Fibroblast of skin of left quadriceps (primary cell): Measurements from ENCODE around the gene MOB3B.

Experiments
- DNase-seq, 2 experiments: peaks; one replicate each; pipeline ENCODE4 v3.0.0-alpha.2; 2013; ENCODE audit warnings: low read depth in 2 of 2

Gene MOB3B

DNA sequence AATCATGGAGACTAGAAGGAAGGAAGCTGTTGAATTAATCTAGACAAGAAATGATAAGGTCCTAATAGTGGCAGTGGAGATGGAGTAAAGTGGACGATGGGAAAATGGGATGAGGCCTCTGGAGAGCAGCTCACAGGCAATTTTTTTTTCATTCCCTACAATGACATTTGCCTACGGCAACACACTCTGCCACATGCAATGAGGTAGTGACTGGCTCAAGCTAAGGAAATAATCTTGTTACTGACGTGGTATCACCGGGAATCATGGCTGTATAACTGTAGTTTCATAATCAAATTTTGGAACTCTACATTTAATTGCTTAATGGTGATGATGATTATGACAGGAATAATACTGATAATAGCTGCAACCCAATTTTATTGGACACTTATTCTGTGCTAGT, 12.1 kb upstream of the MOB3B start:
- DNase-seq, result no peak

DNA sequence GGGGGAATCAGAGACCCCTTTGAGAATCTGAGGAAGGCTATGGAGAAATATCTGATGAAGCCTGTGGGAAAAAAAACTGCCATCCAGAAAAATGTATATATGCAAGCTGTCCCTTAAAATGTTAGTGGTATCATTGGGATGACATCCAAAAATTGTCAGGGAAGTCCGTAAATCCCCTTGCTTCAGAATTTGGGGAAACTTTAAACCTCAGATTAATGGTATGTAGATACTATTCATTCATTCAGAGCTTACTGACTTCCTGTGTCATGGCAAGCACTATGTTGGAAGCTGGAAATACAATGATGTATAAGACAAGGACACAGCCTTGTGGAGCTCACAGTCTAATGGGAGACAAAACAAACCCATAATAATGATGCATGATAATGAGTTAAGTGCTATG, 10.9 kb upstream of the MOB3B start:
- no peak for DNase-seq

DNA sequence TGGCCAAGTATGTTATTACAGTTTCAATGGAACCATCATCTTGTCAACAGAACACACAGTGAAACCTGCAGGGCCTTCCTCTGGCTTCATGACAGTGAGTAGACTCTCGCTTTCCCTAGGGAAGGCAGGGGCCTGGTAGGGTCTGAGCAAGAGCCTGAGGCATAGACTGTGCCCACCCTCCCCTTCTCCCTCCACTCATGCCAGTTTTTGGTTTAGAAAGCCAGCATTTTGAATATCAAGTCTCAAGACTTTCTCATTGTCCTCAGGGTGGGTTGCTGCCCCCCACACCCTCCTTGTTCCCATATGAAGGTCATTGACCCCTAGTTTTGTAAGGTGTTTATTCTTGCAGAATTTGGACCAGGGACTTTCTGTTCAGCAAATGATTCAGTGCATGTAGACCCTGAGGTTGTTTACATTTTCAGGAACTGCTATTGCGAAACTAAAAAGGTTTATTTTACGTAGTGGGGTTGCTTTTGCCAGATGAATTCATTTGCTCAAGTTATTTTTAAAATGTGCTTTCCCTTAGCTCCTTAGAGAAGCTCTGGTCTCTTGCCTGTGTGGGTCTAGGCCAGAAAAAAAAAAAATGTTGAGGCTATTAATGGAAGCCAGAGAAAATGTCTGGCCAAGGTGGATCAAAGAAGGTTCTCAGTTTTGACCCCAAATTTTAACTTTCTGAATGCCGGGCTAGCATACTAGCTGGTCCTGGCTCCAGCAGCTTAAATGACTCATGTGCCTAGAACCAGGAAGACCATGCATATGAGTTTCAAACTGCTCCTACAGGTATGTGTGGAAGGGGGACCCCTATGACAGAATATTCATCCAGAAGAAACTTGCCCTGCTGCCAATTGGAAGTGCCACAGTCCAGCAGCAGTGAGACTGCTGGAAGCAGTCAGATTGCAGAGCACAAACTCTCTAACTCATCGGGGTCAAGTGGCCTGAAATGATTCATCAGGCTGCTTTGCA, 10.1 kb upstream of the MOB3B start:
- peak; percentile 34 to 39 for DNase-seq

DNA sequence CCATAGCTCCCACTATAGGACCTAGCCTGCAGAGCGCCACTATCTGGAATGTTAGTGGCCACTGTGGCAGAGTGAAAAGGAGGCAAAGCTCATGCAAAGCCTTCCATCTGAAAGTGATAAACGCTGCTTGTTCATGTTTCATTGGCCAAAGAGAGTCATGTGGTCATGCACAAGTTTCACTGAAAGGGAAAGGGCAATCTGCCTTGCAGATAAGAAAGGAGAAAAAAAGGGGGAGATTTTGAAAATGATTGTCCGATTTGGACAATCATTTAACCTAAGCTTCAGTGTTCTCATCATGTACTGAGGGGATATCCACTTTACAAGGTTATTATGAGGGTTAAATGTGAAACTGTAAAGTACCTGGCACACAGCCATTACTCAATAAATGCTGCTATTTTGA, 9.0 kb upstream of the MOB3B start:
- DNase-seq, result no peak

DNA sequence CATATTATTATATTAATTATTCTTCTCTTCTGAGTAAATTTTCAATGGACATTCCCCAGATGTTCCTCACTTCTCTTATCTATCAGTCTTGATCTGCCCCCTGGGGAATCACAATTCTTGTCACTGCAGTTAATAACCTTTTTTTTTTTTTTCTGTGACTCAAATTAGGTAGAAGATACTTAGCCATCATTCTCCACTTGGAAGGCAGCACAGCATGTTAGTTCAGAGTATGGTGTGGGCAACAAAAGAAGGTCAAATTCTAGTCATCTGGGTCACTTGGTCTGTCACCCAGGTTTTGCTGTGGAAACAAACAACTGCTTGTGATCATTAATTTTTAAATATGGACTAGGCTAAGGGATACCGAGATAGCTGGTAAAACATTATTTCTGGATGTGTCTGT, 8.1 kb upstream of the MOB3B start:
- DNase-seq, result no peak

DNA sequence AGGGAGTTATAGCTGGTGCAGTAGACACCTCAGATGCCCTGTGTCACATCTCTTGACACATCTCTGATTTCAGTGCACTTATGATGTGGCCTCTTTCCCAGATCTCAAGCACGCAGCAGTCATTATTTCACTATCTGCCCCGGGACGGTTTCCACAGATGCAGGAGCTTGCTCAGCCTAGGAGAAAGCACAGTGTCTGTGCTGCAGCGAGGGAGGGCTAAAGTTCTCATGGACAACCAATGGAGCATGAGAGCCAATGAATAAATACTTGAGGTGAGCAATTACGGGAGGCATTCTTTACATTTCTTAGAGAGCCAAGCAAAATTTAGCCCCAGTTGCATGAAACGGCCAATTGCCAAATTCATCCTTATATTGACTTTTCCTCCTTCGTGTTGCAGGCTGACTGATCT, 7.4 kb upstream of the MOB3B start:
- no peak for DNase-seq

DNA sequence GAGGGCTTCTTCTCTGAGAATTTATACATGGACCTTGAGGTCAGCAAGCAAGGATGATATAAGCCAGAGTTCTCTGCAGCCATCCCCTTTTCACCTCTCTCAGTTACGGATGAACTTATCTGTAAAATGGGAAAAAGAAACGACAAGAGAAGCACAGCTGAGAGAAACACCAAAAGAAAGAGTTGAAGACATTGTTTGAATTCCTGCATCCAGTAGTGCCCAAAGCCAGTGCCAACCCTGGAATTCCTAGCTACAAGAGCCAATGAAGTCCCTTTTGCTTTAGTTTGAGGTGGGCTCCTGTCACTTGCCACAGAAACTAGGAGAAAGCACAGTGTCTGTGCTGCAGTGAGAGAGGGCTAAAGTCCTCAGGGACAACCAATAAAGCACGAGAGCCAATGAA, 6.6 kb upstream of the MOB3B start:
- DNase-seq, result no peak

DNA sequence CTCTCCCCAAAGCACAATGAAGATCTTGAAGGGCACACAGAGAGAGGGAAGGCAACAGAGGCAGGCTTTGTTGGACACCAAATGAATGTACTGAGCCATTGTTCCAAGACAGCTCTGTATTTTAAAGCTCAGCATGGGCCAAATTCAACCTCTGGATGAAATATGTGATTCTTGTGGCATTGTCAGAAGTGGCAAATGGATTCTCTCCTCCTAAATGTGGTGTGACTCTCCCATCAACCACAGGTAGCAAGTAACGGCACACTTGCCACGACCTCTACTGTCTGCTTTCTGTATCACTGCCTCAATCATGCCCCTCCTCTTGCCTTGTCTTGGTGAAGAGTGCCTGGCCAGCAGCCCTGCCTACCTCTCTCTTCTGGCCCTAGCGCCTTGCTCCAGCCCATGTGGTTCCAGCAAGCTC, 6.1 kb upstream of the MOB3B start:
- DNase-seq, result no peak

DNA sequence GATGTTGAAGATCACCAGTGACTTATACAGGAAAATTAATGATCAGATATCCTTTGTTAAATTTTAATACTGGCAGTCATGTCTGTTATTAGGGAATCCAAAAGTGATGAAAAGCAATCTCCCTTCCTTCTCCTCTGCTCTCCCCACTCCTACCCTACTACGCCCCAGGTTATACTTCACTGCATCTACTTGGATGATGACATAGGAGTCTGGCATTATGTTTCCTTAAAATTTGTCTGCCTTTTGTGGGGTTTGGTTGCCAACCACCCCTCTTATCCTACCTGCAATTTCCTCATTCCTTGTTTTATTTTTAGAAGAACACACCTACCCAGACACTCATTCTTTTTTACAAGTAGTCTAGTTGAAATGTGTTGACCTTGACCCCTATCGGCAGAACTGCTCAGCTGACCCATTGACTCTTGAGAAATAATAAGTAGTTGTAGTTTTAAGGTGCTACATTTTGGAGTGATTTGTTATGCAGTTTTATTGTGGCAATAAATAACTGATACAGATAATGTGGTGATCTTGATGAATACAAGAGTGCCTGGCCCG, 5.1 kb upstream of the MOB3B start:
- no peak for DNase-seq

DNA sequence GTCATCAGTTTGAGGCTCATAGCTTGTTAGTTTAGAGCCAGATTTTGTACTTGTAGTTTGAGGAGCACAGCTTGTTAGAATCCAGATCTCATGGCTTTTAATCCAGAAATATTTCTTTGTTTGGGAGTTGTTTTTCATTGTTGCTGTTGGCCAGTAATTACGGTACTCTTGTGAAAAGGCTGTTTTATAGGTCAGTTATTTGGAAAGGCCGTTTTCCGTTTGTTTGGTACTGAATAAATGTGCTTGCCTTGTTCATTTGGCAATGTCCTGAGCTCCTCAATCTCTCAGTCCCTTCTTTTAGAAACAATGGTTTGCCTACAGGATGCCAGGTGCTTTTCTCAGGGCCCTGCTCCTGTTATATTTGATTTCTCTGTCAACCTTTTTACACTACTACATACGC, 4.5 kb upstream of the MOB3B start:
- no peak for DNase-seq

DNA sequence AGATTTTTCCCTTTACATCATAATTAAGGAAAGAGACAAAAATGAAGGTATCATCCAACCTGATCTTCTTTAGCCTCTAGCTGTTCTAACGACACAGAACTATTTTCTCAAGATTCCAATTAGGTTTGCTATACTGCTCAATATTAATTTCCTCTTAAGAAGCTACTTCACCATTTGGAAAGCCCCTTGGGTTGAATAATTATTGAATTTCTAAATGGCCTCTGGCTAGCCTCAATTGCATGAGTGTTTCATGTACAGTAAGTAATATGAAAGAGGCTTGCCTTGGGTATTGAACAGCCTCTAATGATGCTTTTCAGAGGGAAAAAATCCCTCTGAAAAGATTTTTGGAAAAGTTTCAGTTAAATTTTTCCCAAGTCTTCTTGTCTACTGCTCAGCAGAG, 3.7 kb upstream of the MOB3B start:
- no peak for DNase-seq

DNA sequence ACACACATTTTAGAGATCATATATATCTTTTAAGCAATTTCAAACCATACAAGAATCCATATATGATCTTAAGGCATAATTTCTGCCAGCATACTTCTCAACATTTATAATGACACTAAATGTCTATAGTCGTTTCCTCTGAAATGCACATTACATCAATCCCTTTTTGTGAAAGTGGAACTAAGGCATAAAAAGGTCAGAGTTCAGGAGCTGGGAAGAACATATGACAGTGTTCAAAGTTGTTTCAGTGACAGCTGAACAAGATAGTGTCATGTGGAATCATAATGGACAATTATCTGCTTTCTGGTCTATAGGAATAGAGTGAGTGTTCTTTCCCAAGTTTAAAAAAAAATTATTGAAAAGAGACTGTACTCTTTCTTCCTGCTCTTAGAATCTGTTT, 2.4 kb upstream of the MOB3B start:
- no peak for DNase-seq

DNA sequence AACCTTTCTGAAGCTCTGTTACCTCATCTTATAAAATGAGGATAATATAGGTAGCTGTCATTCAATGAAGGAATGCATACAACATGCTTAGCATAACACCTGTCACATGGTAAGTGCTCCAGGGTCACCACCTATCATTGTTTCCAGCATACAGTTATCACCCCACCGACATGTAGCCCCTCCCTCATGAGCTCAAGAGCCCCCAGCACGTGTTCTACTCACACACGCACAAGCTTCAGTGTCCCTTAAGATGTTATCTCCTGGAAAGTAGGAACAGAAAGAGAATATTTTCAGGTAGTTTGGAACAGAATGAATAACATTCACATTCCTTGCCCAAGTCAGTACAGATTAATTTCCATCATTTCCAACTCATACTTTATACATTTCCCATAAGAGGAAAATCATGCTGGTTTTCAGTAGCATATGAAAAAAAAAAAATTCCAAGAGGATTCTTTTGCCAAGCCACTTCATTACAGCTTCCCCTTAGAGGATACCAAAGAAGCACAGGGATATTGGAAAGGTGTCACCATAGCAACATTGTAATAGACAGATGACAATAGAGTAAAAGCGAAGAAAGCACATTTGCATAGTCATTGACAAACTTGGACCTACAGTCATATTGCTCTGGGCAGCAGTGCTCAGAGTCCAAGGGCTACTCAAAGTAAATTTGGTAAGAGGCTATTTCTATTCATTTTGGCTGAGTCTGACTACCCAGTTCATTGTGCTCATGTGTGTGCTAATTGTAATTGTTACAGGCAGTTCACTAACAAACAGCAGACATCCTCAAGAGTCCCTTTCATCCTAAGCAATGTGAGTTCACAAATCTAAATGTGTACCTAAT, 1.5 kb upstream of the MOB3B start:
- DNase-seq, result no peak

DNA sequence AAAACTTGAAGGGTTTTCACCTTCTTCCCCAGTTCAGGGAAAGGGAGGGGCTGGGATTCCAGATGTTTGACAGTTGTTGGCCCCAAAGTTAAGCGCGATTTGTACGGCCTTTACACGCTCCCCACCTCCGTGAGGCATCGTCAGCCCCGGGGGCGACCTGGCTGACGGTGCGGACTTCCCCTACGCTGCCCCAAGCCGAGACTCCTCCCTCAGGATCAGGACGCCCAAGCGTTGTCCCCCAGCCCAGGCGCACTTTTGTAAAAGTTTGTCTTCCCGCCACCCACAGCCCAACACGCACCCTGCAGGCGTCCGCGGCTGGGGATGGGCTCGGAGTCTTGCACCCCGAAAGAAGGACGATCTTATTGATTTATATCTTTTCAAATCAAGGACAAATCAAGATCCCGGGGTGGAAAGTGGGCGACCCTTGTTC, 713 bp downstream of the MOB3B start:
- DNase-seq, result no peak

DNA sequence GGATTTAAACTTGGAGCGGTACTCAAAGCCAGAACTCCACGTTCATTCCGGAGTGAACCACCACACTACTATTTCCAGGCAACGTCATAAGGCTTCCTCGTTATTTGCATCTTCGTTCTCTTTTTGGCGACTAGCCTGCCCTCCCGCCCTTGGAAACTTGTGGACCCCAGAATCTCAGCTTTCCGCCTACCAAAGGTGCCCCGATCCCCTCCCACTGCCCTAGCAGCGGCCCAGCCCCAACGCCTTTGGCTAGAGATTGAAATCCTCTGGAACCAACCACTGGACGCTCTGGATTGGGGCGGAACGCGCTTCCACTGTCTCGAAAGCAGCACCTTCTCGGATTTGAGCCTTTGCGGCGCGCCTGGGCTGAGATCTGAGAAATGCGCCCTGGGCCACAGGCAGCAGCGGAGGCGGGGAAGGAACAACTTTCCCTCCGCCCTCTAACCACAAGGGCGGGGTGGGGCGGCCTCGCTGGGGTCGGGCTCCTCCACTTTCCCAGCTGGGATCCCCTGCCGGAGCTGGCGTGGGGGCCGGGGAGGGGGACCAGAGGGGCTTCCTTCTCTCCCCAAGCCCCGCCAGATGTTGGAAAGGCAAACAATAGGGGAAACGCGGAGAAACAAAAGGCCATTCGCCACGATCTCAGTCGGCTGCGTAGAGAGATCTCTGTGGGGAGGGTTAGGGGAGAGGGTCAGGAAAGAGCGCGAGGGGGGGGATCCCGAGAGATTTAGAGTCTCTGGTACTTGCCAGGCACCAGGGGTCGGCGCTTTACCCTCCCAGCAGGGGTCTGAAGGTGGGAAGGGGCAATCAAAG, 1.3 kb downstream of the MOB3B start:
- peak in 1 of 2 experiments; percentile 11 for DNase-seq

DNA sequence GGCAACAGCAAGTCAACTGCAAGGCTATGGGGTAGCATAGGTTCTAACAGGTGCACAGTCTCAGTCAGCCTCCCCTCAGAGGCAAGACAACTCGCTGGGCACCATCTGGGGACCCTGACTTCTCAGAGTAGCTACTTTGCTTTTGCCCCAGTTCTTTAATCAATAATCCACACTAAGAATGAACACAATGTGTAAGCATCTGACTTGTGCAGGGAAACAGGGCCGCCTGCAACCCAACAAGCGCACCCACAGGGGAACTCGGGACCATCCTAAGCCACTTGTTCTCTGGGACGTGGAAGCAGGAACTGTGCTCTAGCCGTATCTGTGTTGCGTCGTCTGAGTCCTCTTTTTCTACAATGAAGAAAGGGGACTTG, 1.9 kb downstream of the MOB3B start:
- no peak for DNase-seq

DNA sequence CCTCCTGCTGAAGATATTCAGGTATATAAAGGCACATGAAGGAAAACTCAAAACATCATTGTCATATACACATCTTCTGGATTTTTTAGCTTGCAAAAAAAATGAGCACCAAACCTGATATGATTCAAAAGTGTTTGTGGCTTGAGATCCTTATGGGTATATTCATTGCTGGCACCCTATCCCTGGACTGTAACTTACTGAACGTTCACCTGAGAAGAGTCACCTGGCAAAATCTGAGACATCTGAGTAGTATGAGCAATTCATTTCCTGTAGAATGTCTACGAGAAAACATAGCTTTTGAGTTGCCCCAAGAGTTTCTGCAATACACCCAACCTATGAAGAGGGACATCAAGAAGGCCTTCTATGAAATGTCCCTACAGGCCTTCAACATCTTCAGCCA, 5.4 kb downstream of the MOB3B start, which contains the start of gene IFNK:
Gene IFNK (plus strand): TSS at position 55 of the 400 bp plus-strand sequence. CDS start 47 bp downstream, at position 102.
- no peak for DNase-seq

DNA sequence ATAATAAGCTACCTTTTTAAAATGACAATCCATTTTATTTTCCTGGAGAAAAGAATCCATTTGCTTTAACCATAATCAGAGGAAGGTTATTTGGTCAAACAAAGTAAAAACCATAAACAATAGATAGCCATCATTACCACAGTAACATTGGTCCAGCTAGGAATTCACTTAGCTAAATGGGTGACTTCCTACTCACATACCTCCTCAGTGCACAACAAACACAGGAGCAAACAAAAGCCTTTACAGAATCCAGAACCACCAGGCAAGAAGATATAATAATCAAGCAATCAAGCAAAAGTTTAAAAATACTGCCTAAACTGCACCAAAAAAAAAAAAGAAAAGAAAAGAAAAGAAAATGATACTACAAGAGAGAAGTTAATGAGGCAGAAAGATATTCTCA, 6.5 kb downstream of the MOB3B start:
- no peak for DNase-seq

DNA sequence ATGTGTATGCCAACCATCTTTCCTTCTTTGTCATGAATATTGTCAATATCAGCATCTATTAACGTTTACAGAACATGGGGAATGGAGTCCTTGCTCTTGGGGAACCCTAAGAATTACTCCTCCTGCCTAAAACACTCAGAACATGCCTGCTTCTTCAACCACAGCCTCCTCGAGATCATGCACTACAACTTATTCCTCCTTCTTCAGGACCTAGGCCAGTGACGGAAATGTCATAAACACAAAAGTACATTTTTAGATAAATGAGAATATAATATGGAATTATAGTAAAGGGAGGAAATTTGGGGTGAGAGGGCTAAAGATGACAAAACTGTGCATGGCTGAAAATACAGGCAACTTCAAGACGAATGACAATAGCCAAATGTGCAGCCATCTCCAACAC, 8.6 kb downstream of the MOB3B start:
- DNase-seq, result no peak

DNA sequence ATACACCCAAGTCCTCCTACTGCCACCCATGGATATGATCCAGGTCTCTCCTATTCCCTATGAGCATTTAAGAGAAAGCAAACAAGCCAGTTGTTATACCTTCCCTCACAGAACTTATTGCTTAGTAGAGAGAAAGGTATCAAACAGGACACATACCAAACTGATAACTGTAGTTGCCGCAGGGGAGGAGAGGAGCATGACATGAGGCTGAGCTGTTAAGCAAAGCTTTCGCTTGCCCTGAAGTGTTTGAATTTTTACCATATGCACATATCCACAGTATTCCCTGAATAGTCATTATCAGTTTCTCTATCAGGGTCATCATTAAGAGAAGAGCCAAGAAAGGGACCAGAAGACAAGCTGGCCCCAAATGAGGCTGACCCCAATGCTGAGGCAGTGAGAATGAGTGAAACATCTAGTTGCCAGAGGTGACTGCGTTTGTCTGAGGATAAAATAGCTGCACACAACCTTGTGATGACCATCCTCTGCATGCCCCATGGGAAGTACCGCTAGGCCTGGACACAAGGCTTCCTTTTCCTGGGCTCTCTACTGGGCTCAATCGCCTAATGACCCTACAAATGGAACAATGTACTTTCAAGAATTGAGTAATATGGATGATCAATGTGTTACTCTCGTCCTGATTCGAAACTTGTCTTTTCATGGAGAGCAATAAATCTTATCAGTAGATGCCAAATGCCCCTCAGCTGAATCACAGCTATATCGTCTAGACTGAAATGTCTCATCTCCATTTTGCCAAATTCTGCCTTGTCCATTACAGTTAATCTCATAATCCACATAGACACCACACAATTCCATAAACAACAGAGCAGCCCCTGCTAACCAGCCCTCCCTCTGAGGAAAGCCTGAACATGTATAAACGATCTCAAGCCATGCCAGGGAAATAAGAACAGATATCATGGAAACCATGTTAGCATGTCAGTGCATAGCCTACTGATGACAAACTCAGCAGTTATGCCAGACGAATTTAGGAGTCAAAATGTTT, 9.8 kb downstream of the MOB3B start:
- no peak for DNase-seq
